ENCODE data around the gene CASK.
"Not testable (repeated sequence)": the region's sequence is repeated elsewhere in the genome, so short reads cannot be mapped to it uniquely, and the experiment has no call there.

The CASK gene

GRCh38 chrX:41684940-41685339, 238.4 kb downstream of the CASK start:
- no peak for DNase-seq

GRCh38 chrX:41684138-41684537, 239.2 kb downstream of the CASK start:
- no peak for DNase-seq

DNA sequence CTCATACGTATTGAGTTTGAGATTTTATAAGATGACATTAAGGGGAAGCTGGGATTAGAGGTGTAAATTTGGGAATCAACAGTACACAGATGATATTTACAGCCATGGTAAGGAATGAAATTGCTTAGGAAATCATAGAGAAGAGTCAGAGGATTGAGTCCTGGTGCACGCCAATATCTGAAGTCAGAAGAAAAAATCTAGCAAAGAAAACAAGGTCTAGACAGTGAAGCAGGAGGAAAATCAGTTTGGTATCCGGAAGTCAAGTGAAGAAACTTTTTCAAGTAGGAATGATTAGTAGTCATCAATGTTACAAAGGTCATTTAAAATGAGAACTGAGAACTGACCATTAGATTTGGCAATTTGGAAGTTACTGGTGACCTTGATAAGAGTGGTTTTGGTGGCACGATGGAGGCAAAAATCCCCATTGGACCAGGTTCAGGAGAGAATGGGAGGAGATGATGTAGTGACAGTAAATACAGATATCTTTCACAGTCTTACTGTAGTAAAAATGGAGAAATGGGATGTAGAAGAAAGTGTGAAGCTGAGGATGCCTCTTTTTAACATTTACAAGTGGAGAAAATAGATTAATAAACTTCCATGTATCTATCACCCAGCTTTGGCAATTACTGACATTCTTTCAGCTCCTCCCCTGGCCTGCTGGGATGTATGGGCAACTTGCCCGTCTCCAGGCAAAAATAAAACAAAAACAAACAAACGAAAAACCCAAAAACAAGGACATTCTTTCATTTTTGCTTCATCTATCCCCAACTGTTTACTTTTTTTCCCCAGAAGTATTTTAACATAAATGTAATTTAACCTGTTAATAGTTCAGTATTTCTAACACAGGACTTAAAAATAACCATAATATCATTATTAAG, 245.9 kb downstream of the CASK start:
- no peak for DNase-seq

- DNase-seq, result not testable (repeated sequence)
Observed at GRCh38 chrX:41676361-41676760, 247.0 kb downstream of the CASK start.

DNA sequence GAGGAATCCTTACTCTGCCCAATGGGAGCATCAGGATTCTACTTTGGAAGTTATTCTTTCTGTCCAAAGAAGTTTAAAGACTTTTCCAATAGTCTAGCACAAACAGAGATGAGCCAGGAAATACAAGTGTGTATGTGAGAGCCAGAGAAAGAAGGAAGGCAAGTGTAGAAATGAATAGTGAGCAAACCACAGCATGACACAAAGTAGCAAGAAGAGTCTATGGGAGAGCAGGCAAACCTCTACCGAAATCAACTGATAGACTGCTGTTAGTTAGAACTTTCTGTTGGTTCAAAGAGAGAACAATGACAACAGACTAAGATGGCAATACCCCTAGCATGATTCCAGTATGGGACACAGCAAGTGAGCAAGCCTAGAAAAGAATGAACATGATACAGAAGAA, 250.7 kb downstream of the CASK start:
- DNase-seq, result no peak

DNA sequence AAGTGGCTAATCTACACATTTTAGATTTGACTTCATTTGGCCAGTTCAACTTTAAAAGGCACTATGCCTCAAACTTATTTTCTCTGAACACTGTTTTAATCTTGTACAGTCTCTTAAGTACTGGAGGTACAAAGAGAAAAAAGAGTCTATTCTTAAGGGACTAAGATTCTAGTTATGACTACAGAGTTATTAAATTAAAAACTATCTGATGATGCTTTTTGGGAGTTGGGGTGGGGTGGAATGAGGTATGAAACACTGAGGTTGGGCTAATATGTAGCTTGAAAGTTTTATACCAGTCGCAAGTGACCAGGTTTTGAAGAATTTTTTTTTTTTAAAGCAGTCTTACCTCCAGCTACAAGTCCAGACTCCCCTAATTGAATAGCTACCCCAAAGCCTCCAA, 252.3 kb downstream of the CASK start:
- no peak for DNase-seq

GRCh38 chrX:41670112-41670511, 253.2 kb downstream of the CASK start:
- no peak for DNase-seq

GRCh38 chrX:41667631-41668030, 255.7 kb downstream of the CASK start:
- no peak for DNase-seq

DNA sequence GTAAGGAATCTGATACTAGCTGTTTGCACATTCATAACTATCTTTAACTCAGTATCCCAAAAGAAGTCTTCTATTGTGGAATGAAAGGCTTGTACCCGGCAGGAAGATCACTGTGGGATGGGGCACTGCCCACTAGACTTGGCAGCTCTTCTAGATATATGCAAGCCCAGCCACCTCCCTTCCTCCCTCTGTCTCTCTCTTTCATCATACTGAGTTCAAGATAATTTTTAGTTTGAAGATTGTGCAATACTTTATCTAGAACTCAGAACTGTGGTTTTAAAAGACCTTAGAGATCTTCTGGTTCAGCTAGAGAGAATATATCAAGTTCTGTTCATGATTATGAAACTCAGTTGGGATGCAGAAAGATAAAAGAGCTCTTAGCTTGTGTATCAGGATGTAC, 257.1 kb downstream of the CASK start:
- no peak for DNase-seq

DNA sequence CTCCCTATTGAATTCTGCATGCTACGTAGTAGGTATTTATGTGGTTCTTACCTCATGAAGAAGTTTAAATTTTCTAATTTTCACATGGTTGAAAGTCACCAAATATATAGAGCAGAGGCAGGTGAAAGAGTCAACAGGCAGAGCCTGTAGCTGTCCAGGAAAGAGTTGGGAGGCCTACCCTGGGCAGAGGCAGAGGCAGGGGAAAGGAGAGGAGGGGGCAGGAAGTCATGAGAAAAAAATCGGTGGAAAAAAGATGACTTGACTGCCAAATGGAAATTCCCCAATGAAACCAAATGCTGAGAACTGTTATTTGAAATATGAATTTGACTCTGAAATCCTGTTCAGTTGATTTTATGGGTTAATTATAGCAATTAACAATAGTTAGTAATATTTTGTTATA, 257.7 kb downstream of the CASK start:
- DNase-seq, result no peak

GRCh38 chrX:41664908-41665307, 258.4 kb downstream of the CASK start:
- DNase-seq, result no peak

DNA sequence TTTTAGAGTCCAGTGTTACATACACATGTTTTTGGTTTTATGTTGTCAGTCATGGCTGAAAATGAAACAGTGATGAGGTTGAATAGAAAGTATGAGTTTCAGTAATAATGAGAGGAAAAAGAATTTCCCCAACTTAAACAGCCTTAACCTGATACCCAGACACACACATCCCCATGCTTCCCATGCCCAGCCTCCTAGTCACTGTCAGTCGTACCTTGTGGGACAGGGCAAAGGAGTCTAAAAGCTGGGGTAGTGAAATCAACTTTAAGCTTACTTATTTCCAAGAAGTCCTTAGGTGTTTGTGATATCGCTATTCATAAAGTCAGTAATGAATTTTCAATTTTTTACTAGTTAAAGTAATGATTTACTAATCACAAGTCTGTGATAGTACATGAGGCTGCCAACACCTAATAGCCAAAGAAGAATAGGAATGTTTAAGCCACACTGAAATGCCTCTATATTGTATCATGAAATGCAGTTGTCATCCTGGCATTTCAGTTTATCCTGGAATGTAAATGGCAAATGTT, 258.9 kb downstream of the CASK start:
- DNase-seq, result no peak

DNA sequence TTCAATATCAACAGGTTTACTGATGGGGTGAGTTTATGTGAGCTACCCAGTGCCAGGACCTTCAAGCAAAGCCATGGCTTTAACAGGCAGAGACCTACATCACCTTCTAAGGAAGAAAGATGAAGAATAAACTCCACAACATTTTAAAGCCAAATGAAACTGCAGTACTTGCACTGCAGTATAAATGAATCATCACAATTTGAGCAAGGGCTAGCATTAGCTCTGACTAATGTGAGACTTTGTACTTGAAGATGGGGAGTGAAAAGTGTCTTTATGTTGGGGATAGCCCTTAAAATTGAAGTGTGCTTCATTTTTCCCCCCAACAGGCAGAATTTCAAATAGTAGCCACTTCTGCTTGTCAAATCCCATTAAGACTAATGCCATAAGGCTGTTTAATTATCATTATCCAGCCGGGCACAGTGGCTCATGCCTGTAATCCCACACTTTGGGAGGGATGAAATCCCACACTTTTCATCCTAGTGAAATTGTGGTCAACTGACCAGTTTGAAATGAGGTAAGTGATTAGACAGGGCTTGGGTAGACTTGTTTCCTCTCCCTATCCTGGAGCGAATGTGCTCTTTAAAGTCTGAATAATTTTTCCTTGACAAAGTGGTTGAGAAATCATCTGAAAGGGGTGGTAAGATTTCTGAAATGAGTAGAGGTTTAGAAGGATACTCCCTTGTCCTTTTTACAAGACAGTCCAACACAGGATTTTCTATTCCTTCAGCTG, 261.8 kb downstream of the CASK start:
- no peak for DNase-seq

DNA sequence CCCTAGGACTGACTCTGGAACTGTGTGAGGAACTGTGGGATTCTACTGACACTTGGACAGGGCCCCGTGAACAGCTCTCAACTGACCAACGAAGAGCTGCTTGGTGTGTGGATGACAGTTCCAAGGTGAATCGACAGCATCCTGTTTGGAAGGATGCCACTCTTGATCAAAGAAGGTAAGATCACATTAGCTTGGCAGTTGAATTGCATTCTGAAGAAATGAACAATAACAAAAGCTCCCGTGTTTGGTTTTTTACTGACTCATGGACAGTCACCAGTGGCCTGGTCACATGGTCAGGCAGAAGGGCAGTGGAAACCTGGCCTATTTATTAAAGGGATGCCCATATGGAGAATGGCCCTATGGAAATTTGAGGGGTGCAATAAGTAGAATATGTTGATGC, 267.7 kb downstream of the CASK start:
- DNase-seq, result no peak

DNA sequence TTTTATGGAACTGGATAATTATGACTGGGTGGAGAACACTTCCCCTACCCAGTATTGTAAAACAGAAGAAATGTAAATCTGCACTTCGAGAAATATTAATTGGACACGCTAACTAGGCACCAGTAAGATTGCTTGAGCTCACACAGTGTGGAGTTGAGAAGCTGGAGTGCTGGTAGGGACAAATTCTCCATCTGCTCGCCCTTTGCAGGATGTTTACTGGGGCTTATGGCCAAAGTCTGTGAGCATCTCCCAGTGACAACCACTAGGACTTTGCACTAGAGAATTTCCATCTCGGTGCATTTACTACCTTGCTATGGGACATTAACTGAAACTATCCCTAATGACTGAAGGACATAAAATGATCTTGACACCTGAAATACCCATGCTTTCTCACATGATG, 268.3 kb downstream of the CASK start:
- no peak for DNase-seq

GRCh38 chrX:41653125-41653524, 270.2 kb downstream of the CASK start:
- DNase-seq, result no peak

DNA sequence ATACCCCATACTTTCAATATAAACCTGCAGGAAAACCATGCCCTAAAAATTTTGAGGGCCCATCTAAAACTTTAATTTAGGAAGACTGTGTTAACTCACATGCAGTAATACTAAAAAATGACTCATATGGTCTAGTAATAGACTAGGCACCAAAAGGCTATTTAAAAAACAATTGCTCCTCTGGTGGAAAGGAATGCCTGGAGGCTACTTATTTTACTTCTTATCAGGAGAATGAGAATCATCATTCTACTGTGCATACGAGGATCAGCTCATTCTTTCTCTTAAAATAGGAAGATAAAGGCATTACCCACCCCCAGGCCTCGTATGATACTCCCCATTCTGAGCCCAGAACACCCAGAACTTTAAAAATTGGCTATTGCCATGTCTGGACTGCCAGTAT, 277.2 kb downstream of the CASK start:
- not testable (repeated sequence) for DNase-seq

DNA sequence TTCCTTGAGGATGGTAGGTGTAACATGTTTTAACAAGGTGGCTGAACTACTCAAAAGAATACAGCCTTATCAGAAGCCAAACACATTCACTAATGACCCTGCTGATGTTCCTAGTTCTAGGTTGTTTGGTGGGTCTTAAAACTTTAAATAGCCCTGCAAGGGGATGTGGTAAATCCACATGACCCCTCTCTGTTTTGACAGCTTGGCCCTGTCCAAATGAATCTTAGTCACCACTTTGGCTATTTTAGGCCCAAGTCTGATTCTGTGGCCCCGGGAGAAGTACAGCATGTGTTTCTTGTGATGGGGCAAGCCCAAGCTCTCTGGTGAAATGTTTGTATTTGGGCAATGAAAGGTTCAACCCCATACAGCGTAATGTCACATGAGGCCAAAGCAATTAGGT, 289.1 kb downstream of the CASK start:
- DNase-seq, result peak in 1 of 2 donors; percentile 64

GRCh38 chrX:41630091-41630490, 293.3 kb downstream of the CASK start:
- no peak for DNase-seq

- no peak for DNase-seq
Observed at GRCh38 chrX:41629539-41629938, 293.8 kb downstream of the CASK start.

- no peak for DNase-seq
Observed at GRCh38 chrX:41621222-41621723, 302.1 kb downstream of the CASK start.

DNA sequence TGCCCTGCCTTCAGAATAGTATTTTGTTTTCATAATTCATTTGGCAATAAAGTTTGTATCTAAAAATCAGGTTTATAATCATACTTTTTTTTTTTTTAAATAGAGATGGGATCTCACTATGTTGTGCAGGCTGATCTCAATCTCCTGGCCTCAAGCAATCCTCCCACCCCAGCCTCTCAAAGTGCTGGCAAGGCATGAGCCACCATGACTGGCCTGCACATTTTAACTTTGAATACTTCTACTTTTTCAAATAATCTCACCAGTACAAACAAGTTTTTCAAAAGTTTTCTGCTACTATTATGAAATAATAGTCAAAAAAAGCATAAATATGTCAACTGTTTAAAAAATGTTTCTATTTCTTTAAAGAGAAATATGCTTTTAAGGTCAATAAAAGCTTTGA, 304.1 kb downstream of the CASK start:
- DNase-seq, result no peak

- DNase-seq, result no peak
Observed at GRCh38 chrX:41616935-41617334, 306.4 kb downstream of the CASK start.

DNA sequence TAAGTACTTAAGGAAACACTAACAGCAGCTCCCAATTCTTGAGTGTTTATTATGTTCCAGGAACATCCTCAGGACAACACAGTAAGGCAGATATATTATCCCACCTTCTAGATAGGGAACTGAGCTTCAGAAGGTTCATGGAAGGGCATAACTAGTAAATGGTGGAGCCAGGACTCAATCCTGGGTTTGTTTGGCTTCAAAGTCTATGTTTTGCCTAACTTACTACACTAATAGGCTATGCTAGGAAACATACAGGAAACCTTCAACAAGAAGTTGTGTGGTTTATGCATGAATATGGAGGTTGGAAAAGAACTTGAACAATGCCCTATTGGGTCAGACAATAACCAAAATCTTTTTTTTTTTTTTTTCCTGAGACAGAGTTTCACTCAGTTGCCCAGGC, 307.1 kb downstream of the CASK start:
- DNase-seq, result no peak
